HG02642 (cell line): ENCODE results near the gene RPL10.
"Not testable (repeated sequence)": the region's sequence is repeated elsewhere in the genome, so short reads cannot be mapped to it uniquely, and the experiment has no call there.

Source experiments
- ATAC-seq: cut with Tn5 transposase; IDR thresholded peaks from one replicate; pipeline ENCODE4 v1.9.1; 2021; ENCODE audit warnings: mild to moderate bottlenecking; ENCODE audit not compliant: unreplicated experiment, poor library complexity

RPL10 gene

DNA sequence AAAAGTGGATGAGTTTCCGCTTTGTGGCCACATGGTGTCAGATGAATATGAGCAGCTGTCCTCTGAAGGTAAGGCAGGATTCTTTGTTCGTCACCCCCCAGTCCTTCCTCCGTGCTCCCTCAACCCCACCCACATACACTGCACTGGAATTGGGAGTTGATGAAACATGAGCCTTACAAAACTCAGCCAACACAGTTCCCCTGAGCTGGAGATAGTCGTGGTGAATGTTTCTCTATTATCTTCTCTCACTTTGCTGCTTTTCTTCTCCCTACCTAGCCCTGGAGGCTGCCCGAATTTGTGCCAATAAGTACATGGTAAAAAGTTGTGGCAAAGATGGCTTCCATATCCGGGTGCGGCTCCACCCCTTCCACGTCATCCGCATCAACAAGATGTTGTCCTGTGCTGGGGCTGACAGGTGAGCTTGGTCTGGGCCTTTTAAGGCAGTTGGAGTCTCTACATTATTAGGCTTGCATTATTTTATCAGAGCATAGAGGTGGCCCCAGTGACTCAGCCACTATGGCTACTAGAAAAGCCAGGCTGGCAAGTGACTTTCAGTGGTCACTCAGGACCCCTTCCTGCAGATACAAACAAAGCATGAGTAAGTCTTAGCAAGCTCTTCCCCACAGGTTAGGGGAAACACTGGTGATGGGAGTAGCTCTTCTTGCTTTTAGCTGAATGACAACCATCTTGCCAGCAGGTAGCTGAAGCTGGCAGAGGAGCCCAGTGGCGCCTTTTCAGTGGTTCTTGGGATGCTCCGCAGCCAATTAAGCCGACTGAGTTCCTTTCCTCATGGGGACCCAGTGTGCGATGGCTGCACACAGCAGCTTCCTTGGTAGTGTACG, 1.6 kb downstream of the RPL10 start:
- no peak for ATAC-seq

DNA sequence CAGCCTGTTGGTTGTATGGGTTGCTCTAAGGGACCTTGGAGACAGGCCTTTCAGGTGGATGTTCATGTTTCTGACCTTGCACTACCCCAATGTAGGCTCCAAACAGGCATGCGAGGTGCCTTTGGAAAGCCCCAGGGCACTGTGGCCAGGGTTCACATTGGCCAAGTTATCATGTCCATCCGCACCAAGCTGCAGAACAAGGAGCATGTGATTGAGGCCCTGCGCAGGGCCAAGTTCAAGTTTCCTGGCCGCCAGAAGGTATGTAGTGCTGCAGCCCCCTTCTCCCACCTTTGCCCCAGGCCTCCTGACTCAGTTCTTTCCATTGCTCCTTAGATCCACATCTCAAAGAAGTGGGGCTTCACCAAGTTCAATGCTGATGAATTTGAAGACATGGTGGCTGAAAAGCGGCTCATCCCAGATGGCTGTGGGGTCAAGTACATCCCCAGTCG, 2.2 kb downstream of the RPL10 start:
- not testable (repeated sequence) for ATAC-seq

DNA sequence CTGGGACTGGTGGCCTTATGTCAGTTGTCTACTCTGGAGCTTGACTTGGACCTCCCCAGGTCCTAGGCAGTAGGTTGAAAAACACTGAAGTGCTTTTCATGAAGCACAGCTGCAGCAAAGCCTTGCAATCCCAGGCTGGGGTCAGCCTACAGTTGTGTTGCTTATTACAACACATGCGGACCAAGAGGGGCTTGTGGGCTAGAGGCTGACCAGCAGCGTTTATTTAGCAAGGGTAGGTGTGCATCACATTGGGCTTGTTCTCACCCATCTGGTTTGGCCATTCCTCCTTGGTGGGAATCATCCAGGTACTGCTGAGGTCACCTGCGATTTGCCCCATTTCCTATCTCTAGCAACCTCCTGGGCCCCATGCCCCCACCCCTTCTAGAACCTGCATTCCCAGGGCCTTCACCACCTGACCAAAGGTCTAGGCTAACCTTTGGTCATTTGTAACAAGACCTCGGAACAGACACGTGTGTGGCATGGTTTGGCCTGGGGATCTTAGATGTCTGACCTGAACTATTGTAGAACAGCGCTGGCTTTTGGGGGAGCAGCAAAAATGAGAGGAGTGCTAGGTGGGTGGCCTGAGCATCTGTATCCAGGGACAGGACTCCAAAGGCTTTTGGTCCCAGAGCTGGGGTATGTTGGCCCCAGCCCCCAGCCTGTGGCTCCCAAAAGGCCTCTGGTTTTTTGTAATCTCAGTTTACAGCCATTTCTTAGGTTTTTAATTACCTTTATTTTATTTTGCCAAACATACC, 3.0 kb downstream of the RPL10 start:
- no peak for ATAC-seq

DNA sequence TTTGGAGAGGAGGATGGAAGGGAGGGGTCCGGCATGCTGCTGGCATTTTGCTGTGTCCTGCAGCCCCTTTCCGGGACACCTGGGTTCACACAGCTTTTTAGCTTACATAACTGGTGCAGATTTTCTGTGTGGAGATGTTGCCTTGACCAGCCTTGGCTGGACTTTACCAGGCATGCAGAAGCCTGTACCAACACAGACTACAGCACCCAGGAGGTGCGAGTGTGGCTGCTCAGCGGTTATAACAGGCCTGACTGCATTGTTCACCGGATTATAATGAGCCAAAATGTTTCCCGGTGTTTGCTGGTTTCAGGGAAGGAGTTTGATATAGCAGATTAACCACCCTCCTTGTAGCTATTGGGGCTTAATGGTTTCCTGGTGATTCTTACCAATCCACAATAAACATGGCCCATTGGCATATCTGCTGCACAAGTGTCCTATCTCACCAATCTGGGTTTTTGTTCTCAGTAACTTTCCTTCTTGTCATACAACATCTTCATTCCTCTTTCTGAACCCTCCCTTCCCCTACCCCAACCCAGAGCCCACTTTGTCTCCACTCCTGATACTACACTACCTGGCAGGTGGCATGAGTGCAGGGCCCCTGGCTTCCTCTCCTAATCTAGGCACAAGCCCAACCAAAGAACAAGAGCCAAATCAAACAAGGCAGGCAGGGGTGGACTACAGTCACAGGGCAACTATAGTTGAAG, 3.9 kb downstream of the RPL10 start:
- no peak for ATAC-seq

DNA sequence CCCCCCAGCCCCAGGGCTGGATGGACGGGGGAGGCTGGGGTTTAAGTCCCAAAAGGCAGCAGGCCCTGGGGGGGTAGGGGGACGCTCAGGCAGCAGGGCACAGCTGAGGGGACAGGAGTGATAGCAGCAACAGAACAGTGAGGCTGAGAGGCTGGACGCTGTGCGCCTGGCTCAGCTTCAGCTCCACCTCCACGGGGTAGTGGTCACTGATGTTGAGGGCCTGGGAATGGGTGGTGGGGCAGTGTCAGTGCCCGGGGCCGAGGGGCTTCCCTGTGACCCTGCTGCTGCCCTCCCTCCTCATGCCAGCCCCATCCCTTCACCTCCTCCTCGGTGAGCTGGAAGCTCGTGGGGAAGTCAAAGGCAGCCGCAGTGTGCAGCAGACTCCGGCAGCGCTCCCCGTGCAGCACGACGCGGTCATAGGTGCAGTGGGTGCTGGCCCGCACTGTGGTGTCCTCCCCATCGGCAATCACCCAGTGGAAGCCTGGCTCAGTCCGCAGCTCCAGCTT, 4.5 kb downstream of the RPL10 start:
- no peak for ATAC-seq

DNA sequence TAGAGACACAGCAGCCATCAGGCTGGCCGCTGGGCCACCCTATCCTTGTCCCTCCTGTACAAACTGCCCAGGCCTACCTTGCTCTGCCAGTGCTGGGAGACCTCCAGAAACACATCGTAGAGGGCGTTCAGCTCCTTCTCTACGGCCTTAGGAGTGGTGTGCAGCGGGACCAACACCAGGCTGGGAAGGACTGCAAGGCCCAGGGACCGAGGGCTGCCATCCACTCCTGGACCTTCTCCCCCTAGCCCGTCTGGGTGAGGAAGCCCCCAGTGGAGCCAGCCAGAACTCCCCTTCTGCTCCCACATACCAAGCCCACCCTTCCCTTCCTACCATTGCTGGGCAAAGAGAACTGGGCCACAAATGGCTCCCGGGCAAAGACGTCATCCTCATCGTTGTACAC, 5.0 kb downstream of the RPL10 start:
- no peak for ATAC-seq

DNA sequence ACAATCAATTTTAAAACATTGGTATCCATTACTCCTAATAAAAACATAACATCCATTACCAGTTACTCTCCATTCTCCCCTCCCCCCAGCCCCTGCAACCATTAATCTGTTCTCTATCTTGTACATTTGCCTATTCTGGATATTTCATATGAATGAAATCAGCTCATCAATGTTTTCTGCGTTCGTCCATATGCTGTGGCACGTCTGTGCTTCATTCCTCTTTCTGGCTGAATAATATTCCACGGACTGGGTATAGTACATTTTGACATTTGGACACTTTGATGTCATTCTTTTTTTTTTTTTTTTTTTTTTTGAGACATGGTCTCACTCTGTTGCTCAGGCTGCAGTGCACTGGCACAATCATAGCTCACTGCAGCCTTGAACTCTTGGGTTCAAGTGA, 5.7 kb downstream of the RPL10 start:
- ATAC-seq, result no peak

DNA sequence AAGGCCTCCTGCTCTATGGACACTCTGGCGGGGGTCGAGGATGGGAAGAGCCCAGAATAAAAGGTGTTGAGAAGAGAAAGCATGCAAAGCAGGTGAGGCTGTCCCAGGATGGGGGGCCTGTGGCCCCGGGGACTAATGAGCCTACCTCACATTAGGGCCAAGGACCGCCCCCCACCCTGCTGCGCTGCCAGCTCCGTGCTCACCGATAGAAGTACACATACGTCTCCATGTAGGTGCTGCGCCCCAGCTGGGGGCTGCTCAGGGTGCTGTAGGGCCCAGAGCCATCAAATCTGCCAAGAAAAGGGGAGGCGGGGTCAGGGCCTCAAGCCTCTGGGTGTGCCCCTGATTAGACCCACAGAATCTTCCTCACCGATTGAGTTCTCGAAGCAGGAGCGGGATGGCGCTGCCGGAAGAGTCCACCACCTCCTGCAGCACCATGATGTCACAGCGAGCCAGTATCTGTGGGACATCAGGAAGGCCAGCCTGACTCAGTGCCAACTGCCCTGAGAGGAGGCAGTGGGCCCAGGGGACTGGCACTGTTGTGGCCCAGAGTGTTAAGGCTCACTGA, 6.5 kb downstream of the RPL10 start:
- ATAC-seq, result no peak

DNA sequence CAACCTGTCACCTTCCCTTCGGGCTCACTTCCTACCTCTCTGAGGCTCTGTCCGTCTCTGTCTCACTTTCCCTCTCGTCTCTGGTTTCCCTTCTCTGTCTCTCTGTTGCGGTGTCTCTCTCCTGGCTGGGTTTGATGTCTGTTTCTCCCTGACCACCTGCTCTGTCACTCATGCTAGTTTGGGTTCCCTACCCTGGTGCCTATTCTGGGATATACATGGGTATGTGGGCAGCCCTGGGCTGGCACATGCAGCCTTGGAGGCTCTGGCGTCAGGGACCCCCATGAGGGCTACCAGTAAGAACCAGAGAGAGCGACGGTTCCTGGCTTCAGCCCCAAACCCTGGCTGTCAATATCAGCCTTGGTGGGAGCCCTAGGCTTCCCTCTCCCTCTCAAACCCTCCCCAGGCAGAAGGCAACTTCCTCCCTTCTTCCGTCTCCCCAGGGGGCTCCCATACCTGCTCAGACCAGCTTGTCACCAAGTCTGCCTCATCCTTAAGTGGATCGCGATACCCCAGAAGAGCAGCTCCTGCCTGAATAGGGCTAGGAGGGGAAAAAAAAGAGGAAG, 10.6 kb downstream of the RPL10 start:
- peak; percentile 9 for ATAC-seq

DNA sequence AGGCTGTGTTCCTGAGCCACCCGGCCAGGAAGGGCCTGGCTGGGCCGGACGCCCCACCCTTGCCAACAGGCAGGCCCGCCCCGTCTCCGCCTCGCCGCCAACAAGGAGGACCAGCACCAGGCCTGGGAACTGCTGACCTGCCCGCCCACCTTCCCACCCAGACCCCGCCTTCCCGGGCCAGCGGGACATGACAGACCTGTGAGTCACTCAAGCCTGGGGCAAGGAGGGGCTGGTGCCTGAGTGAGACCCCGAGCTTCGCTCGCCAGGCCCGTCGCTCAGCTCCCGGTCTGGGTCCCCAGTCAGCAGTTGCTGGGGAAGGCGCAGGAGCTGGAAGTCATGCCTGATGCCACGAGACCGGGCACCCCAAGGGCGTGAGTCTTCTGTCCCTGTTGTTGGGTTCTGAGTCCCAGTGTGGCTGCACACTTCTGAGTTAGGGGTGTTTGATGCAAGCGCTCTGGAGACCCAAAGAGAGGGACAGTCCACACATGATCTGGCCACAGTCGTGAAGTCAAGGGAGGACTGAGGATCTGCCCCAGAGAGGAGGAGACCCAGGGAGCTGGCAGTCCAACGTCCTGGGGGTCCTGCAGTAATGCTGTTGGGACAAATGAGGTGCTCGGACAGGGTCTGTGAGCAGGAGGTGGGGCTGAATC, 11.2 kb downstream of the RPL10 start, which contains the start of gene DNASE1L1:
Gene DNASE1L1, minus strand, starts transcription at position 33 of the 650 bp plus-strand sequence. CDS start 3,686 bp downstream, outside the sequence.
- peak; percentile 50 for ATAC-seq

DNA sequence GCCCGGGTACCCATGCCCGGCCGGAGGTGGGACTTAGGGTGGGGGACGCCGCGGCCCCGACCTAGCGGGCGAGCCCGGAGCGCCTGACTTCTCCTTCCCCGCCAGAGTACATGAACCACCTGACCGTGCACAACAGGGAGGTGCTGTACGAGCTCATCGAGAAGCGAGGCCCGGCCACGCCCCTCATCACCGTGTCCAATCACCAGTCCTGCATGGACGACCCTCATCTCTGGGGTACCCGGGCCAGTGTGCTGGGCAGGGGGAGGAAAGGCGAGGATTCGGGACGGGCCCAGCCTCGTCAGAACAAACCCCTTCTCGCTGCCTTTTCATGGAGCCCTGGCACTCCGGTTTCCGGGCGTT, 13.8 kb downstream of the RPL10 start:
- ATAC-seq, result peak; percentile 59

DNA sequence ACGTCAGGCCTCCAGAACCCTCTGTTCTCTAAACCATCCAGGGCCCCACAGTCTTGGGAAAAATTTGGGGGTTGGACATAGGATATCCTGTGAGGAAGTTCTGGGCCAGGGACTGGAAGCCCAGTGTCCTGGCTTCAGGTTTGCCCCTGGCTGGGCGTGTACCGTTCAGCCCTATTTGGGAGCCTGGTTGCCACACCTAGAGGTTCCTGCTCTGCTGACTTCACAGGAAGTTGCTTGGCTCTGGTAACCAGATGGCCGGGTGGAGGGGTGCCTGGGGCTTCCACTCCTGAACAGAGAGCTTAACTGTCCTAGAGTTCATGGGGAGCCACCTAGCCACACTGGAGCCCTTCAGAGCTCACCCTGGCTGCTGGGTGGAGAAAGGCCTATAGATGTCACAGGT, 14.3 kb downstream of the RPL10 start:
- ATAC-seq, result no peak

DNA sequence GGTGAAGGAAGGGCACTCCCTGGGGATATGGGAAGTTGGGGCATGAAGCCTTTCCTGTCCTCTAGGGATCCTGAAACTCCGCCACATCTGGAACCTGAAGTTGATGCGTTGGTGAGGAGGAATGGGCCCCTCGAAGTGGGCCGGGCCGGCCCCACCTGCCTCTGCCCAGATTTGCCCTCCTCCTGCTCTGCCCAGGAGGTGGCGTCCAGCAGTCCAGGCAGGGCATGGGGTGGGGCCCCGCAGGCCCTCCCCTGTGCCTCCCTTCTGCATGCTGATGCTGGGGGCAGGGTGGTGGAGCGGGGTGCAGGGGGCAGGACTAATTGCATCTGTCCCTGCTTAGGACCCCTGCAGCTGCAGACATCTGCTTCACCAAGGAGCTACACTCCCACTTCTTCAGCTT, 15.0 kb downstream of the RPL10 start:
- ATAC-seq, result no peak

DNA sequence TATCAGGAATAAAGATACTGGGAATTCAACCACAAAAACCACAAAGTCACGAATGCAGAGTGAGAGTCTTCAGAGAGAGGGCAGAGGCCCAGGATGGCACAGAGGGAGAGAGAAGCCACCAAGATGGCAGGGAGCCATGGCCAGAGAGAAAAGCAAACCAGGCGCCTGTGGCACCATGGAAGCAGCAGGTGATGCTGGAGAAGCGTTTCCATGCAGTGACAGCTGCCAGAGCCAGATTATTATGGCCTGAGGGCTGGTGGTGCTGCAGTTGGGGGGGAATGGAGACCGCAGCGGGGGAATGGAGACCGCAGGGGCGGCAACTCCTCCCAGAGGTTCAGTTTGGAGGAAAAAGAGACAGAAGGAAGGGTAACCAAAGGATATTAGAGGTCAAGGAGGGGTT, 19.0 kb downstream of the RPL10 start:
- no peak for ATAC-seq

DNA sequence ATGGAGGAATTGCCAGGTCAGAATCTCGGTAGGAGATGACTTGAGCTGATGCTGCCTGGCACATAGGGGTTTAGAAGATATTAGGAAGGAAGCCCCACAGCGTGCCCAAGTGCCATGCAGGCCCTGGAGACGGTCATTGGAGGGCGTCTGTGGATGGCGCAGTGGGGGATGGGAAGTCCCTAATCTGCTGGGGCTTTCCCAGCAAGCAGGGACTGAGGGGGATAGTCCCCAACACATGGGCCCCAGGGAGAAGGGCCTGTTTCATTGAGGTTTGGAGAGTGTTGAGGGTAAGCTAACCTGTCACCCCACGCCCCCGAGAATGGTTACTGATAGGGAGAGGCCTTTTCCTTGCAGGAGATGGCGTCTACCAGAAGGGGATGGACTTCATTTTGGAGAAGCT, 21.0 kb downstream of the RPL10 start:
- ATAC-seq, result no peak

DNA sequence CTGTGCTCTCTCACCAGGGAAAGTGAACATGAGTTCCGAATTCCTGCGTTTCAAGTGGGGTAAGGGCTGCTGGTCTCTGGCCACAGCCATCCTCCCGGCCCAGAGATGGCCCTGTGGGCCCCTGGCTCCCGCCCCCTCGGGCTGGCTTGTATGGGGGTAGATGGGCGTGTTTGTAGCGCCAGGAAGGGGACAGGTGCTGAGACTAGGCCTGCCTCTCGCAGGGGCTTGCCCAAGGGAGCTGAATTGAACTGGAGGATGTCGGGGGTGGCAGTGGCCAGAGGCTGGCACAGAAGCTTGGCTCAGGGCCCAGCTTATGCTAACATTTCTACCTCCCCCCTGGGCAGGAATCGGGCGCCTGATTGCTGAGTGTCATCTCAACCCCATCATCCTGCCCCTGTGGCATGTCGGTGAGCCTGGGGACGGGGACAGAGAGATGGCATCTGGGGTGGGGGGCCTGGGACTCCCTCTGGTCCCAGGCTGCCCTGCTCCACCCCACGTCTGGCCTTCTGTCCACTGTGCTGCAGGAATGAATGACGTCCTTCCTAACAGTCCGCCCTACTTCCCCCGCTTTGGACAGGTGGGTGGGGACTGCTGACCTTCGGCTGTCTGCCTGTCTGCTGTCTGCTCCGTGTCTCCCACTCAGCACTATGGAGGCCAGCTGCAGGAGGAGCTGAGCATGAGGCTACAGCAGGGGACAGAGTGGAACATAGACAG, 21.7 kb downstream of the RPL10 start:
- ATAC-seq, result no peak

DNA sequence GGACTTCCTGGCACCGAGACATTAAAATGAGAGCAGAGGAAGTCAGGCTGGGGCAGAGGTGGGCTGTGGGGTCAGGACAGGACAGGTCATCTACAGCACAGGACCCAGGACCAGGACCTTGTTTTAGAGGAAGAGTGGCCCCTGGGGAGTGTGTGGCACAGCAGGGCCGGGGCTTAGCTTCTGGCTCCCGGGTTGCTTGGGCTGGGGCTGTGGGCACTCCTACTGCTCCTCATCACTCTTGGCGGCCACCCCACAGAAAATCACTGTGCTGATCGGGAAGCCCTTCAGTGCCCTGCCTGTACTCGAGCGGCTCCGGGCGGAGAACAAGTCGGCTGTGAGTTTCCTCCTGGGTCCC, 22.2 kb downstream of the RPL10 start:
- no peak for ATAC-seq

DNA sequence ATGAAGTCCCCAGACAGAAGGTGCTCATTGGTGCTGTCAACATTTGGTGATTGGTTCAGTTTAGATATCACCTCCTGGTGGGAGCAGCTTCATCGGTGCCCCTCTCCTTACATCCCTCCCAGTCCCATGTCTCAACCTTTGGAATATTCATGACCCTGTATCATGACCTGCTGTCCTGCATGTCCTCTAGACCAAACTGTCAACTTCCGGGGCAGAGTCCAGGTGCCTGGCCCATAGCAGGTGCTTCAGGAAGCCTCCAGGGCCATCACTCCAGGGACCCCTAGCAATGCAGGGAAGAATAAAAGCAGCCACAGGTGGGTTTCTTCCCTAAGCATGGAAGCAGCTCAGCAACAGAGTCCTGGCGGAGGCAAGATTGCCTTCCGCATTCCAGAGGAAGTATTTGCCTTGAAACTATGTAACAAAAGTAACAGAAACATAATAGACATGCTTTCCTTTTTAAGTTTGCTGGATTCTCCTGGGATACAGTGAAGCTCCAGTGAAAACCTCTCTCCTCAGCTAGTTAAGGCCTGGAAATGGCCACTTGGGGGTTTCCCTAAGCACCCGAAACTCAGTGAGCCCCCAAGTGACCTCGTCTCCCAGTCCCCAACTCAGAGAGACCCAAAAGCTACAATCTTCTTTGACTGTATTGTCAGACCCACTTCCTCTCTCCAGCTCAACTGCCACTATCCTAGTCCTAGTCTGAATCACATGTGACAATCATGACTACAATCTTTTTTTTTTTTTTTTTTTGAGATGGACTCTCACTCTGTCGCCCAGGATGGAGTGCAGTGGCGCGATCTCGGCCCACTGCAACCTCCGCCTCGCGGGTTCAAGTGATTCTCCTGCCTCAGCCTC, 29.0 kb downstream of the RPL10 start:
- ATAC-seq, result no peak
